Mesenchymal stem cell (in vitro differentiated cells and primary cell): ENCODE measurements around the gene LRP8.

Experiments used
- DNase-seq: peaks from one replicate; pipeline ENCODE4 v3.0.0-alpha.2; 2013
- H2AFZ ChIP-seq: one replicate; pipeline ENCODE4 v1.6.1; 2013; ENCODE audit warnings: low read depth, mild to moderate bottlenecking, control low read depth, inconsistent platforms, low read length, moderate library complexity
- H2AK5ac ChIP-seq: 2 replicates; pipeline ENCODE4 v1.6.1; 2013; ENCODE audit warnings: low read length, moderate library complexity, mild to moderate bottlenecking, inconsistent platforms; ENCODE audit not compliant: severe bottlenecking
- H2BK120ac ChIP-seq: one replicate; pipeline ENCODE4 v1.6.1; 2013; ENCODE audit warnings: low read depth, mild to moderate bottlenecking, inconsistent platforms, low read length, moderate library complexity
- H2BK12ac ChIP-seq, 2 experiments: one replicate each; pipeline ENCODE4 v1.6.1; 2013; ENCODE audit warnings: inconsistent platforms in 2 of 2, low read length in 2 of 2, mild to moderate bottlenecking in 2 of 2, moderate library complexity in 2 of 2, control low read depth in 1 of 2
- H2BK15ac ChIP-seq: one replicate; pipeline ENCODE4 v1.6.1; 2013; ENCODE audit warnings: mild to moderate bottlenecking, low read depth, inconsistent platforms; ENCODE audit not compliant: poor library complexity, severe bottlenecking
- H2BK5ac ChIP-seq: 2 replicates; pipeline ENCODE4 v1.6.1; 2013; ENCODE audit warnings: low read depth, mild to moderate bottlenecking, low read length, control low read depth, inconsistent platforms; ENCODE audit not compliant: poor library complexity, severe bottlenecking
- H3K14ac ChIP-seq, 2 experiments: one replicate each; pipeline ENCODE4 v1.6.1; 2013; ENCODE audit warnings: inconsistent platforms in 2 of 2, low read length in 2 of 2, control low read depth in 1 of 2, mild to moderate bottlenecking in 1 of 2, moderate library complexity in 1 of 2
- H3K18ac ChIP-seq, 2 experiments: one replicate each; pipeline ENCODE4 v1.6.1; 2013; ENCODE audit warnings: inconsistent platforms in 2 of 2, low read length in 2 of 2, control low read depth in 1 of 2, low read depth in 1 of 2, mild to moderate bottlenecking in 1 of 2
- H3K23ac ChIP-seq, 2 experiments: one replicate each; pipeline ENCODE4 v1.6.1; 2013; ENCODE audit warnings: inconsistent platforms in 2 of 2, low read length in 2 of 2, mild to moderate bottlenecking in 2 of 2, moderate library complexity in 2 of 2, control low read depth in 1 of 2
- H3K27ac ChIP-seq: 2 replicates; pipeline ENCODE4 v1.5.1; 2013; ENCODE audit warnings: mild to moderate bottlenecking, moderate library complexity, low read length, control low read depth, inconsistent platforms; ENCODE audit not compliant: poor library complexity, severe bottlenecking
- H3K27me3 ChIP-seq, 2 experiments: 2 replicates each; pipeline versions ENCODE4 v1.6.1 to v1.7.0; 2013; ENCODE audit warnings: low read length in 2 of 2, mild to moderate bottlenecking in 2 of 2, moderate library complexity in 2 of 2, control low read depth in 1 of 2, inconsistent platforms in 1 of 2; ENCODE audit not compliant: control insufficient read depth in 1 of 2, insufficient read depth in 1 of 2
- H3K36me3 ChIP-seq, 2 experiments: 2 replicates each; pipeline versions ENCODE4 v1.6.1 to v1.7.0; 2013; ENCODE audit warnings: low read length in 2 of 2, control low read depth in 1 of 2, inconsistent platforms in 1 of 2, low read depth in 1 of 2, mild to moderate bottlenecking in 1 of 2; ENCODE audit not compliant: insufficient read depth in 2 of 2, control insufficient read depth in 1 of 2
- H3K4ac ChIP-seq, 2 experiments: one replicate each; pipeline ENCODE4 v1.6.1; 2013; ENCODE audit warnings: inconsistent platforms in 2 of 2, low read length in 2 of 2, mild to moderate bottlenecking in 2 of 2, moderate library complexity in 2 of 2, control low read depth in 1 of 2, low read depth in 1 of 2
- H3K4me1 ChIP-seq: 2 replicates; pipeline ENCODE4 v1.6.1; 2013; ENCODE audit warnings: low read depth, low read length, control low read depth; ENCODE audit not compliant: control insufficient read depth, insufficient read depth
- H3K4me2 ChIP-seq: 2 replicates; pipeline ENCODE4 v1.6.1; 2013; ENCODE audit warnings: low read length, mild to moderate bottlenecking, inconsistent platforms; ENCODE audit not compliant: poor library complexity, severe bottlenecking
- H3K4me3 ChIP-seq, 2 experiments: 2 replicates each; pipeline versions ENCODE4 v1.5.1 to v1.7.0; 2013; ENCODE audit warnings: low read length in 2 of 2, mild to moderate bottlenecking in 2 of 2, control low read depth in 1 of 2, low read depth in 1 of 2; ENCODE audit not compliant: insufficient read depth in 1 of 2
- H3K79me1 ChIP-seq: replicated peaks from 2 replicates; pipeline ENCODE4 v1.6.1; 2013; ENCODE audit warnings: mild to moderate bottlenecking, control low read depth, low read length, inconsistent platforms; ENCODE audit not compliant: poor library complexity, severe bottlenecking
- H3K9ac ChIP-seq: 2 replicates; pipeline ENCODE4 v1.7.0; 2013; ENCODE audit warnings: mild to moderate bottlenecking, low read length, moderate library complexity
- H3K9me3 ChIP-seq: 2 replicates; pipeline ENCODE4 v1.7.0; 2013; ENCODE audit warnings: mild to moderate bottlenecking, low read length; ENCODE audit not compliant: control insufficient read depth
- H4K8ac ChIP-seq: one replicate; pipeline ENCODE4 v1.6.1; 2013; ENCODE audit warnings: inconsistent platforms, mild to moderate bottlenecking, low read length, moderate library complexity
- H4K91ac ChIP-seq: one replicate; pipeline ENCODE4 v1.6.1; 2013; ENCODE audit warnings: mild to moderate bottlenecking, low read length, inconsistent platforms
- WGBS: methylation state at CpG from one replicate; pipeline ENCODE4 v1.1.7; 2013; ENCODE audit warnings: mixed read lengths; 5-methylcytosine and 5-hydroxymethylcytosine counted together

Gene LRP8

GRCh38 chr1:53325326-53326087 is 2.4 kb downstream of the LRP8 start:
- H3K18ac ChIP-seq = peak overlapping the region; percentile 63 to 92
- H4K91ac ChIP-seq = peak overlapping the region; percentile 81
- H4K8ac ChIP-seq = peak overlapping the region; percentile 74
- no peak overlapping the region for H2BK120ac ChIP-seq
- H2BK5ac ChIP-seq = no peak overlapping the region
- peak overlapping the region; percentile 63 for H3K27ac ChIP-seq
- peak overlapping the region; percentile 36 for H2AFZ ChIP-seq
- peaks cover 20% of the 10 kb centered on the region for H3K79me1 ChIP-seq
- peak overlapping the region; percentile 42 to 89 for H3K4me3 ChIP-seq
- H3K36me3 ChIP-seq = peaks cover 6 to 25% of the 10 kb centered on the region in 2 experiments
- peak overlapping the region; percentile 90 for H2BK15ac ChIP-seq
- no peaks in the 10 kb centered on the region for H3K27me3 ChIP-seq
- H3K9me3 ChIP-seq = no peaks in the 10 kb centered on the region
- peak overlapping the region; percentile 41 to 87 for H3K4ac ChIP-seq
- no peak overlapping the region for H2AK5ac ChIP-seq
- peak overlapping the region; percentile 84 for H3K9ac ChIP-seq
- H3K14ac ChIP-seq = peak overlapping the region in 1 of 2 experiments; percentile 96
- peak overlapping the region; percentile 0 to 94 for H2BK12ac ChIP-seq
- H3K4me1 ChIP-seq = peaks cover 25% of the 10 kb centered on the region
- H3K4me2 ChIP-seq = peak overlapping the region; percentile 99
- peak overlapping the region in 1 of 2 experiments; percentile 56 for H3K23ac ChIP-seq
- WGBS = 37% methylated on average over 26 of the region's 26 CpGs
- no peak for DNase-seq

DNA sequence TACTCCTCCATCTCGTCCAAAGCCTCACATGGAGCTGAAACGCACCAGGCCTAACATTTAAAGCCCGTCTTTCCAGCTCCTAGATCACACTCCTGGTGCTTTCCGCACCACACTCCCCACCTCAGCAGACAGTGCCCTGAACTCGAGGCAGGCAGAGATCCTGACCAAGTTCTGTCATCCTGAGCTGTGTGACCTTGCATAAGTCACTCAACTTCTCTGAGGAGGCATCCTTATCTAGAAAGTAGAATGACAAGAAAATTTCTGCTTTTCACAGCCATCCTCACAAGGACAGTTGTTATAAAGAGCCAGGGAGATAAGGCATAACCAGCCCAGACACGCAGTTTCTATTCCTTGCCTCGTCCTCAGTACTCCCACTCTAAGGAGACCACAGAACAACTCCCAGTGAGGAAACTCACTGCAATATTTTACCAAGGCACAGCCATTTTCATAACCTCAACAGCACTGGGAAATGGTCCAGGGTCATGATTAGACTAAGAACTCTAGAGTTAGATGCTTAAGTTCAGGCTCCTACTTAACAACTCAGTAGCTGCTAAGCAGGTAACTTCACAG is 3.1 kb downstream of the LRP8 start:
- Histone ChIP-seq H3K9me3 (no peaks in the 10 kb centered on the region), H2BK5ac (no peak overlapping the region), H3K4ac (no peak overlapping the region), H2BK12ac (no peak overlapping the region), H2BK15ac (no peak overlapping the region), H3K18ac (no peak overlapping the region), H3K4me1 (peaks cover 25% of the 10 kb centered on the region), H3K27me3 (no peaks in the 10 kb centered on the region), H3K79me1 (peaks cover 23% of the 10 kb centered on the region), H2AFZ (no peak overlapping the region), H4K91ac (no peak overlapping the region), H3K9ac (no peak overlapping the region), H2AK5ac (no peak overlapping the region), H4K8ac (no peak overlapping the region), H3K27ac (no peak overlapping the region), H3K23ac (peak overlapping the region in 1 of 2 experiments; percentile 30), H3K14ac (no peak overlapping the region), H3K4me2 (no peak overlapping the region), H3K4me3 (no peak overlapping the region), H3K36me3 (peaks cover 6 to 31% of the 10 kb centered on the region in 2 experiments), H2BK120ac (no peak overlapping the region)
- DNase-seq = no peak
- 100% methylated on average over 7 of the region's 7 CpGs for WGBS

- Histone ChIP-seq H3K23ac (no peak overlapping the region), H2BK120ac (no peak overlapping the region), H2BK5ac (no peak overlapping the region), H3K18ac (no peak overlapping the region), H2AK5ac (no peak overlapping the region), H2BK12ac (no peak overlapping the region), H4K8ac (no peak overlapping the region), H3K9me3 (no peaks in the 10 kb centered on the region), H3K4ac (no peak overlapping the region), H3K36me3 (peaks cover 6 to 36% of the 10 kb centered on the region in 2 experiments), H3K27ac (no peak overlapping the region), H3K4me3 (no peak overlapping the region), H4K91ac (no peak overlapping the region), H3K79me1 (peaks cover 26% of the 10 kb centered on the region), H2BK15ac (no peak overlapping the region), H3K27me3 (no peaks in the 10 kb centered on the region), H2AFZ (no peak overlapping the region), H3K9ac (no peak overlapping the region), H3K4me1 (peaks cover 25% of the 10 kb centered on the region), H3K4me2 (no peak overlapping the region), H3K14ac (no peak overlapping the region)
- no peak for DNase-seq
- 97% methylated on average over 10 of the region's 10 CpGs for WGBS
Observed at GRCh38 chr1:53324321-53324720, 3.5 kb downstream of the LRP8 start.

DNA sequence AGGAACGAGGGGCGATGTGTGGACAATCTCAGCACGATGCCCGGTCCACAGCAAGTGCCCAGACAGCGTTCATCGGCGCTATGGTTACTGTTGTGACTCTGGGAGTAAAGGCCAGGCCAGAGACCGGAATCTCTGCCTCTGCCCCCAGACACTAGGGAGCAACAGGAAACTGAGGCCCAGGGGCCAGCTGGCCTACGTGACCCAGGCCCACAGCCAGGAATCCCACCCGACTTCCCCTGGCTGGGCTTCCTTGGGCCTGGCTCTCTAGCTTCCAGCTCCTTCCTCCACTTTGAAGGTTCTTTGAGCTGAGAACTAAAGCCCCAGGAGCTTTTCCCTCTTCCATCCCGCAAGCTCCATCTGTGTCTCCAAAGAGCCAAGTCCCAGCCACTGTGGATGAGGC is 4.6 kb downstream of the LRP8 start:
- WGBS = 99% methylated on average over 11 of the region's 11 CpGs
- H3K27me3 ChIP-seq = no peaks in the 10 kb centered on the region
- no peak overlapping the region for H3K4me2 ChIP-seq
- no peaks in the 10 kb centered on the region for H3K9me3 ChIP-seq
- H3K4me1 ChIP-seq = peaks cover 19% of the 10 kb centered on the region
- H3K36me3 ChIP-seq = peaks cover 8 to 41% of the 10 kb centered on the region in 2 experiments
- no peak overlapping the region for H3K9ac ChIP-seq
- no peak overlapping the region for H2BK12ac ChIP-seq
- no peak overlapping the region for H3K23ac ChIP-seq
- no peak overlapping the region for H2BK5ac ChIP-seq
- H2AFZ ChIP-seq = no peak overlapping the region
- H2BK120ac ChIP-seq = no peak overlapping the region
- no peak overlapping the region for H3K4ac ChIP-seq
- peaks cover 27% of the 10 kb centered on the region for H3K79me1 ChIP-seq
- H3K27ac ChIP-seq = no peak overlapping the region
- H3K14ac ChIP-seq = no peak overlapping the region
- H3K4me3 ChIP-seq = no peak overlapping the region
- no peak overlapping the region for H2BK15ac ChIP-seq
- no peak for DNase-seq
- H3K18ac ChIP-seq = no peak overlapping the region
- no peak overlapping the region for H2AK5ac ChIP-seq
- no peak overlapping the region for H4K91ac ChIP-seq
- no peak overlapping the region for H4K8ac ChIP-seq
